Measurements from ENCODE around the gene CFAP92. TPM values are rescaled to one million over a fixed set of nuclear protein-coding genes. Genes with fewer than 3 reads are reported as not detected.

CFAP92 gene
- total and polyA plus RNA-seq, 7 donors, result under 0.01 to 1.2 (median 0.61) TPM; not detected in 2

- H3K27ac ChIP-seq, result no peak overlapping the region
- no peaks in the 10 kb centered on the region for H3K27me3 ChIP-seq
- DNase-seq, result no peak
- no peak overlapping the region for H3K4me3 ChIP-seq
- H3K4me1 ChIP-seq, result no peaks in the 10 kb centered on the region
- TF ChIP-seq POLR2A (IDR thresholded peaks at IDR 0.05) (no peak), CTCF (IDR thresholded peaks at IDR 0.05) (no peak), EP300 (IDR thresholded peaks at IDR 0.05) (no peak), POLR2AphosphoS5 (IDR thresholded peaks at IDR 0.05) (no peak)
- no peaks in the 10 kb centered on the region for H3K9me3 ChIP-seq
- H3K36me3 ChIP-seq, result peaks cover 0 to 8% (median 0%) of the 10 kb centered on the region in 4 donors
- 98 to 100% methylated on average over 1 of the region's 1 CpG for WGBS, 2 donors
- intact Hi-C loops (cut with DNase I), result no loop called here
Measured at GRCh38 chr3:128919988-128920387, 73.9 kb downstream of the CFAP92 start.

- DNase-seq, result no peak
Measured at GRCh38 chr3:128917291-128917690, 76.6 kb downstream of the CFAP92 start.

GRCh38 chr3:128914966-128915645, 78.8 kb downstream of the CFAP92 start:
- TF ChIP-seq POLR2A (IDR thresholded peaks at IDR 0.05) (no peak), POLR2AphosphoS5 (IDR thresholded peaks at IDR 0.05) (no peak), EP300 (IDR thresholded peaks at IDR 0.05) (no peak), CTCF (IDR thresholded peaks at IDR 0.05) (no peak)
- Histone ChIP-seq H3K4me3 (no peak overlapping the region), H3K27ac (no peak overlapping the region), H3K9me3 (no peaks in the 10 kb centered on the region), H3K4me1 (no peaks in the 10 kb centered on the region), H3K36me3 (peaks cover 7 to 57% (median 34%) of the 10 kb centered on the region in 4 donors), H3K27me3 (no peaks in the 10 kb centered on the region)
- DNase-seq, result no peak
- WGBS, 2 donors, result 84 to 93% methylated on average over 10 of the region's 10 CpGs
- intact Hi-C loops (cut with DNase I), result no loop called here

More at GRCh38 chr3:128917291-128917690, 76.6 kb downstream of the CFAP92 start:
- H3K27ac ChIP-seq, result no peak overlapping the region
- H3K4me1 ChIP-seq, result no peaks in the 10 kb centered on the region
- no peak overlapping the region for H3K4me3 ChIP-seq
- no peaks in the 10 kb centered on the region for H3K27me3 ChIP-seq
- TF ChIP-seq EP300 (IDR thresholded peaks at IDR 0.05) (no peak), POLR2AphosphoS5 (IDR thresholded peaks at IDR 0.05) (no peak), CTCF (IDR thresholded peaks at IDR 0.05) (no peak), POLR2A (IDR thresholded peaks at IDR 0.05) (no peak)
- WGBS, 2 donors, result 73 to 80% methylated on average over 2 of the region's 2 CpGs
- peaks cover 6 to 35% (median 16%) of the 10 kb centered on the region in 4 donors for H3K36me3 ChIP-seq
- no peaks in the 10 kb centered on the region for H3K9me3 ChIP-seq
- intact Hi-C loops (cut with DNase I), result no loop called here

GRCh38 chr3:128911911-128912310, 82.0 kb downstream of the CFAP92 start:
- Histone ChIP-seq H3K27ac (no peak overlapping the region), H3K4me3 (no peak overlapping the region), H3K27me3 (no peaks in the 10 kb centered on the region), H3K4me1 (no peaks in the 10 kb centered on the region), H3K9me3 (no peaks in the 10 kb centered on the region), H3K36me3 (peaks cover 11 to 89% (median 62%) of the 10 kb centered on the region in 4 donors)
- TF ChIP-seq EP300 (IDR thresholded peaks at IDR 0.05), result no peak
- no peak for TF ChIP-seq CTCF (IDR thresholded peaks at IDR 0.05)
- TF ChIP-seq POLR2A (IDR thresholded peaks at IDR 0.05), result no peak
- TF ChIP-seq POLR2AphosphoS5 (IDR thresholded peaks at IDR 0.05), result no peak
- WGBS, 2 donors, result 94% methylated on average over 7 of the region's 7 CpGs
- no peak for DNase-seq
- intact Hi-C loops (cut with DNase I), result no loop called here

Data from sigmoid colon (tissue), 7 donors.